ENCODE results near the gene UVSSA.

The UVSSA gene

GRCh38 chr4:1359976-1360375 is 13.0 kb downstream of the UVSSA start:
- no peak for TF ChIP-seq POLR2A (IDR thresholded peaks at IDR 0.05; ENCODE audit: extremely low read depth, insufficient read length)
- no peak for TF ChIP-seq CTCF (IDR thresholded peaks at IDR 0.05; ENCODE audit: low read depth, low read length)
- no peak for TF ChIP-seq MAX (IDR thresholded peaks at IDR 0.05; ENCODE audit: low read depth, low read length)
- no peak for TF ChIP-seq MYC (IDR thresholded peaks at IDR 0.05; ENCODE audit: low read depth, low read length)
- no peak overlapping the region for H3K4me3 ChIP-seq (ENCODE audit: low read depth, low read length)

DNA sequence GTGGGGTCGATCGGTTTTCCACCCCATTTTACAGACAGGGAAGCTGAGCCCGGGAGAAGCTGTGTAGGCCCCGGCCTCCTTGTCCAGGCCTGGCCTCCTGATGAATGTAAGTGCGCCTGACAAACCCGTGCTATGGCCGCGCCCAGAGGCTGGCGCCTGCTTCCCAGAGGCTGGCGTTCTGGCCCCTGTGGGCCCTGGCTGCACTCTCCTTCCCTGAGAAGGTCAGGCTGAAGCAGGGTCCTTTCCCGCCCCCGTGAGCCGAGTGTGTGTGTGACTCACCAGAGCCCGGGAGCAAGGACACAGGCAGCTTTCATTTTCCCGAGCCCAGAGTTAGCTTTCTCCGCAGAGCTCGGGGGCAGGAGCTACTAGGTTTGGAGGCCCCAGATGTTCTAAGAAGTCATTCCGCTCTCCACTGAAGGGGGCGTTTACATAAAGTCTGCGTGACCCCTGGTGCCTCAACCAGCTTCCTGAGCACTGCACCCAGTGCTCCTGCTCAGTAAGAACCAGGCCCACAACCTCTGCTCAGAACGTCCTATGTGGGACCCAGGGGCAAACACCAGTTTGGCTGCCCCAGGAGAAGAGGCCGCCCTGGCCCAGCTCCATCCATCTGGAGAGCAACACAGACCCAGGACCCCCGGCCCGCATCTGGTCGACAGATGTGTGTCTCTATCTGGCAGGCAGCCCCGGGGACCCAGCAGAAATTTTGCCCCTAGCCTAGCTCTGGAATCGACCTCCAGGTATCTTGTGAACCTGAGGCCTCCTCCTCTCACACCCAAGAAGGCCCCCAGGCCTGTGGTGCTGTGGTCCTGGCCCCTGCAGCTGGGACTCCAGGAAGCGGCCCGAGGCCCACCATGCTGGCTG is 13.6 kb downstream of the UVSSA start:
- DNase-seq (ENCODE audit: low read depth): no peak
- no peak overlapping the region for H3K4me3 ChIP-seq (ENCODE audit: low read depth, low read length)
- TF ChIP-seq MAX (IDR thresholded peaks at IDR 0.05; ENCODE audit: low read depth, low read length) (no peak), POLR2A (IDR thresholded peaks at IDR 0.05; ENCODE audit: extremely low read depth, insufficient read length) (no peak), CTCF (IDR thresholded peaks at IDR 0.05; ENCODE audit: low read depth, low read length) (no peak), MYC (IDR thresholded peaks at IDR 0.05; ENCODE audit: low read depth, low read length) (no peak)

More at GRCh38 chr4:1359976-1360375, 13.0 kb downstream of the UVSSA start:
- DNase-seq (ENCODE audit: low read depth): no peak

DNA sequence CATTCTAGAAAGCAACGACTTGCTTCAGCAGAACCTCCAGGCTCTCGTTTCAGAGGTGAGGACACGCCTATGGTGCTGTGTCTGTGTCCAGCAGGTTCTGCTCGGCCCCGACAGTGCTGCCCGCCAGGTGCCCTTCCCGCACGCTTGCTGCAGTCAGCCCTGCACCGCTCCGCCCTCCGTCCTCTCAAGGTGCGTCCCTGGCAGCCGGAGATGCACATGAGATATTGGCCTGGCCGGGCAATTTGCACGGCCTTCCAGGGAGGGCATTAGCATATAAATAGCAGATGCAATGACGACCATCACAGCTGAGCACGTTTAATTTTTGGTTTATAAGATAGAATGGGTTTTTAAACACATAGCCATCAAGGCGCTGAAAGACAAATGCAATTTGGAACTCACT is 14.4 kb downstream of the UVSSA start:
- H3K4me3 ChIP-seq (ENCODE audit: low read depth, low read length): no peak overlapping the region
- no peak for DNase-seq (ENCODE audit: low read depth)
- TF ChIP-seq CTCF (IDR thresholded peaks at IDR 0.05; ENCODE audit: low read depth, low read length): no peak
- no peak for TF ChIP-seq MAX (IDR thresholded peaks at IDR 0.05; ENCODE audit: low read depth, low read length)
- no peak for TF ChIP-seq POLR2A (IDR thresholded peaks at IDR 0.05; ENCODE audit: extremely low read depth, insufficient read length)
- TF ChIP-seq MYC (IDR thresholded peaks at IDR 0.05; ENCODE audit: low read depth, low read length): no peak

DNA sequence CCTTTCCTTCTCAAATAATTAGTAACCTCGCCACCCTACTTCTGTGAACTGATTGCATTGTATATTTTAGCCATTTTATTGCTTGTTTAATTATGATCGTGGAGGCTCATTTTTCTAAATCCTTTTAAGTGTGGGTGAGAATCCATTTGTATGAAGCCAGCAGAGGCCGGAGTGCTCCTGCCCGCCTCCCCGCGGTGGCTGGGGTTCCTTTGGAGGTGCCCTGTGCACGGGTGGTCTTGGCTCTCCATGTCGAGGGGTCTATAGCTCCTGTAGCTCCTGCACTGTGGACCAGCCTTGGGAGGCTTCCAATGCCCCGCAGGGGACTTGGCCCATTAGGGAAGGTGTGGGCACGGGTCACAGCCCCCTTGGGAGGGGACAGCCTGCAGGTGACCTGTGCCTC is 15.0 kb downstream of the UVSSA start:
- no peak for DNase-seq (ENCODE audit: low read depth)
- no peak overlapping the region for H3K4me3 ChIP-seq (ENCODE audit: low read depth, low read length)
- TF ChIP-seq CTCF (IDR thresholded peaks at IDR 0.05; ENCODE audit: low read depth, low read length): no peak

DNA sequence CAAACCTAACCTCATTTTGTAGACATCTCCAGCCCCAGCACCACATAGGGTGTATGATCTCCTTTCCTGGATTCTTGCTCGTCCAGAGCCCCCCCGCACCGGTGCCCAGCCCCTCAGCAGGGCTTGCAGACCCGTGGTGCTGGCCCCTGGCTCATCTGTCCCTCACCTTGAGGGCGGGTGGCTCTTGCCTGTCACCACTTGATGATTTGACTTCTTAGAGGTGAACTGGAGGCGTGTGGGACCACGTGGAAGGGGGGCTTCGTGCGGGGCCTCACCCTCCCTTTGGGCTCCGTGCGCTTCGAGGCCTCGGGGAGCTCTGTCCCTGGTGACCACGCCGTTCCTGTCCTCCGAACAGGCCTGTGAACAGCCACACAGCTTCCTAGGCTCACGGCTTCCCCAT is 15.5 kb downstream of the UVSSA start:
- H3K4me3 ChIP-seq (ENCODE audit: low read depth, low read length): no peak overlapping the region
- DNase-seq (ENCODE audit: low read depth): no peak
- TF ChIP-seq CTCF (IDR thresholded peaks at IDR 0.05; ENCODE audit: low read depth, low read length) (no peak), MYC (IDR thresholded peaks at IDR 0.05; ENCODE audit: low read depth, low read length) (no peak), MAX (IDR thresholded peaks at IDR 0.05; ENCODE audit: low read depth, low read length) (no peak), POLR2A (IDR thresholded peaks at IDR 0.05; ENCODE audit: extremely low read depth, insufficient read length) (no peak)

Data from NB4 (cell line).